ENCODE measurements around the gene IL1RAPL1. TPM values are rescaled to one million over a fixed set of nuclear protein-coding genes. Genes with fewer than 3 reads are reported as not detected.

The IL1RAPL1 gene
- total and polyA plus RNA-seq, 9 donors = 0.39 to 2.3 (median 1.2) TPM

DNA sequence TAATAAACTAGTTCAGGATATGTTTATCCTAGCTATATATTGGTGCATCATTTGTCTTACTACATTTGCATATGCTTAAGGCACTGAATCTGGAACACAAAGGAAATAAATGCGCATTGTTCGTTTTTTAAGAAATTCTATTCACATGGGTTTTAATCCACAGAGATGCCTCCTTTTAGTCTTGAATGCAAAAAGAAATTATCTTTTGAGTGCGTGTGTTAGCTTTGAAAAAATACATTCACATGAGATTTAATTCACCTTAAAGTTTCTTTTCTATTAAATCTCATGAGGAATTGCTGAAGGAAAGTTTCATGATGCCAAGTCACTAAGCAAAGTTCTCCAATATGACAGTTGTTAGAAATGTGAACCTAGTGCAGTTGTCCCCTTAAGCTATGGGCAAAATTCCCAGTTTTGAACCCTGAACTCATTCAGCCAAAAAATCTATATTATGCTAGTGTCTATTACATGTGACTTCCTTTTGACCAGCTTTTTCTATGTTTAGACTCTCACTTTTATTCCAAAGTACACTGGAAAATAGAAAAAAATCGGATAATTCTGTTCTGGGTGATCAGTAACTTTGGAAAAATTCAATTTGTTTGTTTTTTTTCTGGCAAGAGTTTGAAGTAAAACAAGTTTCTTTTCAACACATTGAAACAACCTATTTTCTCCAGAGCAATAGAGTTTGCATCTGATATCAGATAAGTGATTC is 1201.9 kb downstream of the IL1RAPL1 start:
- WGBS (ENCODE audit: insufficient coverage) = no CpG with 5 or more reads among the region's 4 CpGs
- no peaks in the 10 kb centered on the region for H3K36me3 ChIP-seq (ENCODE audit: control insufficient read depth, insufficient read depth, low read length)
- no peaks in the 10 kb centered on the region for H3K4me1 ChIP-seq (ENCODE audit: control insufficient read depth, insufficient read depth, low read length)
- no peak overlapping the region for H3K27ac ChIP-seq (ENCODE audit: low read length)
- peak; percentile 2 for DNase-seq
- H3K27me3 ChIP-seq (ENCODE audit: control insufficient read depth, insufficient read depth, low read length) = no peaks in the 10 kb centered on the region
- no peak overlapping the region for H3K4me3 ChIP-seq (ENCODE audit: low read length)
- H3K9me3 ChIP-seq (replicated peaks; ENCODE audit: control insufficient read depth, low read depth, low read length) = no peaks in the 10 kb centered on the region

DNA sequence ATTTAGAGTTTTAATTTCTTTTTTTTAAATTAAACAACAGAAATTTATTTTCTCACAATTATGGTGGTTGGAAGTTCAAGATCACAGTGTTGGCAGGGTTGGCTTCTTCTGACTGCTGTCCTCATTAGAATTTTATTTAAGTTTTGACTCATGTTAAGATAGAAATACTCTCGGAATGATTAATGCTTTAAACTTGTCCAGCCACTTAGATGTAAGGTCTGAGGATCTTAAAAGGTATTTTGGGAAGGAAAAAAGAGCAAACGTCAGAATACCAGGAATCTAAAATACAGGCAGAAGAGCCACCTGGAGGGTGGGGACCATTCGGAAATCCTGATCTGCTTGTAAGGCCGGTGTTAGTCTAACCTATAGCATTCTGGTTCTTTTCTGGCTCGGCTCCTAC is 1205.1 kb downstream of the IL1RAPL1 start:
- WGBS (ENCODE audit: insufficient coverage) = no CpG with 5 or more reads among the region's 5 CpGs
- Histone ChIP-seq H3K4me3 (ENCODE audit: low read length) (no peak overlapping the region), H3K36me3 (ENCODE audit: control insufficient read depth, insufficient read depth, low read length) (no peaks in the 10 kb centered on the region), H3K27me3 (ENCODE audit: control insufficient read depth, insufficient read depth, low read length) (no peaks in the 10 kb centered on the region), H3K27ac (ENCODE audit: low read length) (no peak overlapping the region), H3K4me1 (ENCODE audit: control insufficient read depth, insufficient read depth, low read length) (no peaks in the 10 kb centered on the region), H3K9me3 (replicated peaks; ENCODE audit: control insufficient read depth, low read depth, low read length) (no peaks in the 10 kb centered on the region)
- DNase-seq = no peak

DNA sequence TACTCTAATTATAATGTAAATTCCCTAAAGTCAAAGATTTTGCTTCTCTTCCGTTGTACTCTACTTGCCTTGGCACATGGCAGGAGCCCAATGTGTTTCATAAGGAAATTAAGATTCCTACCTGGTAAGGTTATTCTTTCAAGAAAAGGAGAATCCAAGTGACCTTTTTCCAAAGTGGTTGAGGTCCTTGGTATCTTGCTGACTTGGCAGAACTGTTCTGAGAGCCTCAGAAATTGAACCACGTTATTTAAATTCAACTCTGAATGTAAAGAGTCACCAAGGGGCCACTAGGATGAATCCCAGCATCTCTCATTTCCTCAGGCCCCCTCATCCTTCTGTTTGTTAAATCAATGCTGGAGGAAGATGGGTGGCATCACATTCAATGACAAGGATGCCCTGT is 1209.9 kb downstream of the IL1RAPL1 start:
- Histone ChIP-seq H3K27ac (ENCODE audit: low read length) (no peak overlapping the region), H3K27me3 (ENCODE audit: control insufficient read depth, insufficient read depth, low read length) (peaks cover 2% of the 10 kb centered on the region), H3K4me3 (ENCODE audit: low read length) (no peak overlapping the region), H3K4me1 (ENCODE audit: control insufficient read depth, insufficient read depth, low read length) (no peaks in the 10 kb centered on the region), H3K9me3 (replicated peaks; ENCODE audit: control insufficient read depth, low read depth, low read length) (no peaks in the 10 kb centered on the region), H3K36me3 (ENCODE audit: control insufficient read depth, insufficient read depth, low read length) (no peaks in the 10 kb centered on the region)
- no peak for DNase-seq
- no CpG with 5 or more reads among the region's 2 CpGs for WGBS (ENCODE audit: insufficient coverage)

DNA sequence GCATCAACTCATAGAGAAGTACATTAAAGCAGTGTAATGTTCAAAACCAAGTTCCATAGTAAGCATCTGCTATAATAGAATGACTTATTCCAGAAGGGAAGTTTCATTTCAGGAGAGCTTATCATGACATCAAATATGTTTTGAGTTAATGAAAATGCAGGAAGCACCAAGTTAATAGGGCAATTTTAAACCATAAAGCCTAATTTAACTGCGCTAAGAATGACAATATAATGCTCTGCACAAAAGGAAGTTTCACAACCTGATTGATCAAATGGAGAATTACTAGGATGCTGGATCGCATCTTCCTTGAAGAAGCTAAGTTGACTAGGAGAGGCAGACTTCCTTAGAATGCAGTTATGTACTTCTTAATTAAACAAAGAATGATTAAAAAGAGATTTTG is 1211.2 kb downstream of the IL1RAPL1 start:
- Histone ChIP-seq H3K9me3 (replicated peaks; ENCODE audit: control insufficient read depth, low read depth, low read length) (no peaks in the 10 kb centered on the region), H3K27ac (ENCODE audit: low read length) (no peak overlapping the region), H3K4me3 (ENCODE audit: low read length) (no peak overlapping the region), H3K4me1 (ENCODE audit: control insufficient read depth, insufficient read depth, low read length) (no peaks in the 10 kb centered on the region), H3K36me3 (ENCODE audit: control insufficient read depth, insufficient read depth, low read length) (no peaks in the 10 kb centered on the region), H3K27me3 (ENCODE audit: control insufficient read depth, insufficient read depth, low read length) (peaks cover 2% of the 10 kb centered on the region)
- no CpG with 5 or more reads among the region's 2 CpGs for WGBS (ENCODE audit: insufficient coverage)
- DNase-seq = no peak

DNA sequence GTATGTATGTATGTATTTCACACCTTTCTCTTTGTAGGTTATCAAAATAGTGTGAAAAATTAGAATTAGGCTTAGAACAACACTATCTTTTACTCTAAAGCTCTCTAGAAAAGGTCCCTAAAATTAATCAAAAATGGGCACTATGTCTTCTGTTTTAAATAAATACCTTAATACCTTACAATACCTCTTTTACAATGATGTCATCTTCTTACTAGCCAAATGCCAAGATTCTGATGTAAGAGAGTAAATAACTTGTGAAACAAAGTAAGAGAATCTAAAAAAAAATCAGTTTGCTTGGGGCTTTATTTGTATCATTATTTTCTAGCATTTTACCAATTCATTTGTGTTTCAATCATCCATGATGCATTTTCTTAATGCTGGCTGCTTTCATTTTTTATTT is 1225.9 kb downstream of the IL1RAPL1 start:
- Histone ChIP-seq H3K36me3 (ENCODE audit: control insufficient read depth, insufficient read depth, low read length) (no peaks in the 10 kb centered on the region), H3K4me1 (ENCODE audit: control insufficient read depth, insufficient read depth, low read length) (no peaks in the 10 kb centered on the region), H3K27ac (ENCODE audit: low read length) (no peak overlapping the region), H3K27me3 (ENCODE audit: control insufficient read depth, insufficient read depth, low read length) (no peaks in the 10 kb centered on the region), H3K4me3 (ENCODE audit: low read length) (no peak overlapping the region), H3K9me3 (replicated peaks; ENCODE audit: control insufficient read depth, low read depth, low read length) (no peaks in the 10 kb centered on the region)
- no peak for DNase-seq

DNA sequence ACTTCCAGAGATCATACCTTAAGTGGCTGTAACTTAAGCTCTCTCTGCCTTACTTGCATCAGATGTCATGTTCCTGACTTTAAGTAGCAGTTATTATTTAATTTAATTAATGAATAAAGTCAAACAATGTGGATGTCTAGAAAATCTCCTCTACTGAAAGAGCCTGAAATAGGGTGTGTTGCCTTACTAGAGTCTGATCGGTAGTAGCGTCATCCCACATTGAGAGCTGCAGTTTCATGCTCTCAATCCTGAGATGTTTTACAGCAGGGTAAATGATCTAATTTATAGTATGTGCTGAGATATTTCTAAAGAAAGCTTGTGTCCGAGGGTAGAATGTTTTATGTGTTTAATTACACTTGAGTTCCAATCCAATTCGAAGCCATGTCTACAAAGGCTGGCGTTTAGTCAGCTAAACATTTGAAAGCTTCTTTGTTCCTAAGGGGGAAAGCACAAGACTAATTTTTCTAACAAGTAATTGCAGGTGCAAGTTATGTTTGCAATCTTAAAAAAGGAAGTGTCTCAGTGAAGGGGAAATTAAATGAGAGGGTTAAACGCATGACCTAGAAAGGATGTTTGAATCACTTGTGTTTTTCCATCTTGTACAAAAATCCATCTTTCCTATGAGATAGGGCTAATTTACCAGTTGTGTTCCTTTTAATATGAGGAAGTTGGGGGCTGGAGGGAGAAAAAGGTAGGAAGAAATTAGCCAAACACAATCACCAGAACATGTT is 1237.1 kb downstream of the IL1RAPL1 start:
- Histone ChIP-seq H3K4me3 (ENCODE audit: low read length) (no peak overlapping the region), H3K27me3 (ENCODE audit: control insufficient read depth, insufficient read depth, low read length) (no peaks in the 10 kb centered on the region), H3K9me3 (replicated peaks; ENCODE audit: control insufficient read depth, low read depth, low read length) (no peaks in the 10 kb centered on the region)

DNA sequence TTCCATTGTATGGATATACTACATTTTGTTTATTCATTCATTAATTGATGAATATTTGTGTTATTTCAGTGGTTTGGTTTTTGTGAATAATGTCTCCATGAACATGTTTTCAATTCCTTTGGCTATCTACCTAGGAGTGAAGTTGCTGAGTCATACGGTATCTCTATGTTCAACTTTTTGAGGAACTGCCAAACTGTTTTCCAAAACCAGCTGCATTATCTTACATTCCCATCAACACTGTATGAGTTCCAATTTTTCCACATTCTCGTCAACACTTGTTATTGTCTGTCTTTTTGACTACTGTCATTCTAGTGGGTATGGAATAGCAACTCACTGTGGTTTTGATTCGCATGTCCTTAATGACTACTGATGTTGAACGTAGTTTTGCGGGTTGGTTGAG is 1239.5 kb downstream of the IL1RAPL1 start:
- H3K36me3 ChIP-seq (ENCODE audit: control insufficient read depth, insufficient read depth, low read length) = no peaks in the 10 kb centered on the region
- no peak overlapping the region for H3K4me3 ChIP-seq (ENCODE audit: low read length)
- DNase-seq = no peak
- WGBS (ENCODE audit: insufficient coverage) = no CpG with 5 or more reads among the region's 5 CpGs
- no peaks in the 10 kb centered on the region for H3K4me1 ChIP-seq (ENCODE audit: control insufficient read depth, insufficient read depth, low read length)
- no peaks in the 10 kb centered on the region for H3K9me3 ChIP-seq (replicated peaks; ENCODE audit: control insufficient read depth, low read depth, low read length)
- no peak overlapping the region for H3K27ac ChIP-seq (ENCODE audit: low read length)
- no peaks in the 10 kb centered on the region for H3K27me3 ChIP-seq (ENCODE audit: control insufficient read depth, insufficient read depth, low read length)

More for the DNA sequence above, 1237.1 kb downstream of the IL1RAPL1 start:
- Histone ChIP-seq H3K4me1 (ENCODE audit: control insufficient read depth, insufficient read depth, low read length) (no peaks in the 10 kb centered on the region), H3K36me3 (ENCODE audit: control insufficient read depth, insufficient read depth, low read length) (no peaks in the 10 kb centered on the region), H3K27ac (ENCODE audit: low read length) (no peak overlapping the region)
- DNase-seq = peak; percentile 9
- 79% methylated on average over 5 of the region's 6 CpGs for WGBS (ENCODE audit: insufficient coverage)

DNA sequence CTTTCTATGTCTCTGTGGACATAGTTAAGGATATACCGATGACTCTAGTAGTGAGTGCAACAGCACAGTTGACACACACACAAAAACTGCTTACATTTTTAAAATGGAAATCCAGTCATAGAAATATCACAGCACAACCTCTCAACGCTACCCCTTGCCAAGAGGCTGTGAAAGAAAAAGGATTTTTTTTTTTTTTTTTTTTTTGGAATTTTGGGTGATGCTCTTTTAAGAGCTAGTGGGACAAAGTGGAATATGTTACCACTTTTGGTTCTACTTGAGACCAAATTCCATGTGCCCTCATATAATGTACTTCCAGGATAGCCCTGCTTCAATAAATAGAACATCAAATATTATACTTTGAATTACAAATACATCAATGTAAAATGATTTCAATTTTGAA is 1247.1 kb downstream of the IL1RAPL1 start:
- Histone ChIP-seq H3K27ac (ENCODE audit: low read length) (no peak overlapping the region), H3K4me3 (ENCODE audit: low read length) (no peak overlapping the region), H3K9me3 (replicated peaks; ENCODE audit: control insufficient read depth, low read depth, low read length) (peaks cover 3% of the 10 kb centered on the region), H3K4me1 (ENCODE audit: control insufficient read depth, insufficient read depth, low read length) (no peaks in the 10 kb centered on the region), H3K36me3 (ENCODE audit: control insufficient read depth, insufficient read depth, low read length) (no peaks in the 10 kb centered on the region), H3K27me3 (ENCODE audit: control insufficient read depth, insufficient read depth, low read length) (no peaks in the 10 kb centered on the region)
- DNase-seq = no peak
- WGBS (ENCODE audit: insufficient coverage) = no CpG with 5 or more reads among the region's 2 CpGs

DNA sequence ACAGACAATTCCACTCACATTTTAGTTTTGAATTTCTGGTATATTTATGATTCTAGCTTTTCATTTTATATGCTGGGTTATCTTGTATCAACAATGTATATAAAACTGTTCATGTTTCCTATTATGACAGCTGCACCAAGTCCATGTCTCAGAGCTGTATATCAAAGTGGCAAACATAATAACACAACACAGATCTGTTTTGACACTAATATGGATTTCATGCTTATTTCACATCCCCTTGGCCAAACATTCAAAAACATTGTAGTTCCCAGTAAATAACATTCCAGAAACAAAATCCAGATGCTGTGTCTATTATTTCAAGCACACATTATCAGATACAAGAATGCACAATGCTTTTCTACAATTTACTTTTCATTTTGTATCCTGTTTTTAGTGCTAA is 1247.5 kb downstream of the IL1RAPL1 start:
- peak; percentile 19 for DNase-seq

DNA sequence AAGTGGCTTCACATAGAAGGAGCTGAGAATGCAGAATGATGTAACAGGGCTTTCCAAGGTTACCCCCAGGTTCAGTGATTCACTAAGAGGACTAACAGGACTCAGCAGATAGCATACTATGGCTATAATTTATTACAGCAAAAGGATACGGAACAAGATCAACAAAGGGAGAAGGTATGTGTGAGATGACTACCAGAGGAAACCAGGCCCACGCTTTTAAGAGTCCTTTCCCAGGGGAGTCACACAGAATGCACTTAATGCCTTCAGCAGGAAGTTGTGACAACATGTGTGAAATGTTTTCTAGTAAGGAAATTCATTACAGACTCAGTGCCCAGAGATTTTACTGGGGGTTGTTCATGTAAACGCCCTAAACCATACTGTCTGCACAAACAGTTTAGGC is 1254.5 kb downstream of the IL1RAPL1 start:
- Histone ChIP-seq H3K27ac (ENCODE audit: low read length) (no peak overlapping the region), H3K4me1 (ENCODE audit: control insufficient read depth, insufficient read depth, low read length) (no peaks in the 10 kb centered on the region), H3K4me3 (ENCODE audit: low read length) (no peak overlapping the region), H3K27me3 (ENCODE audit: control insufficient read depth, insufficient read depth, low read length) (no peaks in the 10 kb centered on the region), H3K9me3 (replicated peaks; ENCODE audit: control insufficient read depth, low read depth, low read length) (peaks cover 3% of the 10 kb centered on the region), H3K36me3 (ENCODE audit: control insufficient read depth, insufficient read depth, low read length) (no peaks in the 10 kb centered on the region)
- peak; percentile 6 for DNase-seq
- WGBS (ENCODE audit: insufficient coverage) = 14% methylated on average over 1 of the region's 3 CpGs

More for the DNA sequence above, 1247.5 kb downstream of the IL1RAPL1 start:
- Histone ChIP-seq H3K36me3 (ENCODE audit: control insufficient read depth, insufficient read depth, low read length) (no peaks in the 10 kb centered on the region), H3K4me1 (ENCODE audit: control insufficient read depth, insufficient read depth, low read length) (no peaks in the 10 kb centered on the region), H3K4me3 (ENCODE audit: low read length) (no peak overlapping the region), H3K27me3 (ENCODE audit: control insufficient read depth, insufficient read depth, low read length) (no peaks in the 10 kb centered on the region), H3K9me3 (replicated peaks; ENCODE audit: control insufficient read depth, low read depth, low read length) (peaks cover 3% of the 10 kb centered on the region), H3K27ac (ENCODE audit: low read length) (no peak overlapping the region)
